Measurements from ENCODE around the gene MAST4.

The MAST4 gene

GRCh38 chr5:66882606-66883227, 286.5 kb downstream of the MAST4 start:
- DNase-seq (ENCODE audit: low read depth in 1 of 2, low spot score in 1 of 2), result no peak
- no peaks in the 10 kb centered on the region for H3K27me3 ChIP-seq (ENCODE audit: insufficient read depth, poor library complexity, severe bottlenecking)
- H3K4me3 ChIP-seq (replicated peaks; ENCODE audit: insufficient read depth, low read length), result no peak overlapping the region
- H3K27ac ChIP-seq (replicated peaks), result no peak overlapping the region
- TF ChIP-seq CTCF (IDR thresholded peaks at IDR 0.05; ENCODE audit: insufficient read depth, low read length) (no peak), POLR2AphosphoS5 (IDR thresholded peaks at IDR 0.05; ENCODE audit: low read depth) (no peak), REST (IDR thresholded peaks at IDR 0.05; ENCODE audit: insufficient replicate concordance, low read depth) (no peak), SPI1 (IDR thresholded peaks at IDR 0.05; ENCODE audit: borderline replicate concordance, low read depth) (no peak), GABPA (IDR thresholded peaks at IDR 0.05; ENCODE audit: low read depth) (no peak)

GRCh38 chr5:66884564-66885243, 288.5 kb downstream of the MAST4 start:
- Histone ChIP-seq H3K27me3 (ENCODE audit: insufficient read depth, poor library complexity, severe bottlenecking) (no peaks in the 10 kb centered on the region), H3K4me3 (replicated peaks; ENCODE audit: insufficient read depth, low read length) (no peak overlapping the region), H3K27ac (replicated peaks) (no peak overlapping the region)
- no peak for DNase-seq (ENCODE audit: low read depth in 1 of 2, low spot score in 1 of 2)
- no peak for TF ChIP-seq GABPA (IDR thresholded peaks at IDR 0.05; ENCODE audit: low read depth)

- no peak for DNase-seq (ENCODE audit: low read depth in 1 of 2, low spot score in 1 of 2)
- no peak overlapping the region for H3K27ac ChIP-seq (replicated peaks)
- TF ChIP-seq GABPA (IDR thresholded peaks at IDR 0.05; ENCODE audit: low read depth) (no peak), REST (IDR thresholded peaks at IDR 0.05; ENCODE audit: insufficient replicate concordance, low read depth) (no peak), CTCF (IDR thresholded peaks at IDR 0.05; ENCODE audit: insufficient read depth, low read length) (no peak), SPI1 (IDR thresholded peaks at IDR 0.05; ENCODE audit: borderline replicate concordance, low read depth) (no peak), POLR2AphosphoS5 (IDR thresholded peaks at IDR 0.05; ENCODE audit: low read depth) (no peak)
- H3K27me3 ChIP-seq (ENCODE audit: insufficient read depth, poor library complexity, severe bottlenecking), result no peaks in the 10 kb centered on the region
- H3K4me3 ChIP-seq (replicated peaks; ENCODE audit: insufficient read depth, low read length), result no peak overlapping the region
Measured at GRCh38 chr5:66886941-66887340, 290.7 kb downstream of the MAST4 start.

- Histone ChIP-seq H3K4me3 (replicated peaks; ENCODE audit: insufficient read depth, low read length) (no peak overlapping the region), H3K27me3 (ENCODE audit: insufficient read depth, poor library complexity, severe bottlenecking) (no peaks in the 10 kb centered on the region), H3K27ac (replicated peaks) (no peak overlapping the region)
- TF ChIP-seq CTCF (IDR thresholded peaks at IDR 0.05; ENCODE audit: insufficient read depth, low read length) (no peak), POLR2AphosphoS5 (IDR thresholded peaks at IDR 0.05; ENCODE audit: low read depth) (no peak), GABPA (IDR thresholded peaks at IDR 0.05; ENCODE audit: low read depth) (no peak), REST (IDR thresholded peaks at IDR 0.05; ENCODE audit: insufficient replicate concordance, low read depth) (no peak), SPI1 (IDR thresholded peaks at IDR 0.05; ENCODE audit: borderline replicate concordance, low read depth) (no peak)
- no peak for DNase-seq (ENCODE audit: low read depth in 1 of 2, low spot score in 1 of 2)
Measured at GRCh38 chr5:66888613-66889012, 292.4 kb downstream of the MAST4 start.
